AG09319 (cell line): ENCODE measurements around the gene KCNAB1.

Source experiments
- DNase-seq: peaks from one replicate; pipeline ENCODE4 v3.0.0-alpha.2; 2010; ENCODE audit warnings: low read depth; ENCODE audit errors: extremely low read depth
- CTCF ChIP-seq: IDR thresholded peaks from 2 replicates; pipeline ENCODE4 v1.5.1; 2011; ENCODE audit warnings: low read depth, mild to moderate bottlenecking, inconsistent platforms, low read length, moderate library complexity

Gene KCNAB1

GRCh38 chr3:156495816-156496215 is 375.4 kb downstream of the KCNAB1 start:
- TF ChIP-seq CTCF = no peak
- no peak for DNase-seq

- DNase-seq = no peak
- TF ChIP-seq CTCF = no peak
Measured at GRCh38 chr3:156497326-156497725, 376.9 kb downstream of the KCNAB1 start.

GRCh38 chr3:156498307-156498706 is 377.9 kb downstream of the KCNAB1 start:
- DNase-seq = no peak
- TF ChIP-seq CTCF = no peak

GRCh38 chr3:156507285-156507684 is 386.9 kb downstream of the KCNAB1 start:
- DNase-seq = no peak
- TF ChIP-seq CTCF = no peak

- peak; percentile 24 for DNase-seq
- peak; percentile 45 for TF ChIP-seq CTCF
Measured at GRCh38 chr3:156509189-156510174, 389.1 kb downstream of the KCNAB1 start.

- TF ChIP-seq CTCF = no peak
- DNase-seq = no peak
Measured at GRCh38 chr3:156511987-156512677, 391.8 kb downstream of the KCNAB1 start.

GRCh38 chr3:156513619-156514018 is 393.2 kb downstream of the KCNAB1 start:
- no peak for TF ChIP-seq CTCF
- DNase-seq = no peak
